ENCODE data around the gene EDC3.

The EDC3 gene

DNA sequence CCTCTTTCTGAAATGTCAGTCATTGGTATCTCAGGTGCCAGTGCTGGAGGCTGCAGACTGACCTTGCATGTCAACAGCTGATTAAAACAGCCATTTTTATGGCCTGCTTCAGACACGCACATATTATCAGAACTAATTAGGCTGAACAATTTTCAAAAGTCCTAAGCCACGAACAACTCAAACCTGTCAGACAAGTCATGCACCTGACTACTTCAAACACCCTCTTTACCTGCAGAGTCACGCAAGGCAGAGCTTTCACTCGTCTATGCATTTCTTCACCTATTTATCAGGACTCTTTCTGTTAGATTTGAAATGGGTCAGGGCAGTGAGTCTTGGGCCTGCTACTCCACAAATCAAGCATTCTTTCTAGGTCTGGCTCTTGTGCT lies 53.5 kb downstream of the EDC3 start:
- no peak for DNase-seq (ENCODE audit: low read depth, low spot score)
- H3K4me3 ChIP-seq (ENCODE audit: low read depth, low read length), result no peak overlapping the region
- in situ Hi-C loops (cut with HindIII; ENCODE audit: low sequenced_read_pairs), result no loop called here
- TF ChIP-seq, protein P1, sequence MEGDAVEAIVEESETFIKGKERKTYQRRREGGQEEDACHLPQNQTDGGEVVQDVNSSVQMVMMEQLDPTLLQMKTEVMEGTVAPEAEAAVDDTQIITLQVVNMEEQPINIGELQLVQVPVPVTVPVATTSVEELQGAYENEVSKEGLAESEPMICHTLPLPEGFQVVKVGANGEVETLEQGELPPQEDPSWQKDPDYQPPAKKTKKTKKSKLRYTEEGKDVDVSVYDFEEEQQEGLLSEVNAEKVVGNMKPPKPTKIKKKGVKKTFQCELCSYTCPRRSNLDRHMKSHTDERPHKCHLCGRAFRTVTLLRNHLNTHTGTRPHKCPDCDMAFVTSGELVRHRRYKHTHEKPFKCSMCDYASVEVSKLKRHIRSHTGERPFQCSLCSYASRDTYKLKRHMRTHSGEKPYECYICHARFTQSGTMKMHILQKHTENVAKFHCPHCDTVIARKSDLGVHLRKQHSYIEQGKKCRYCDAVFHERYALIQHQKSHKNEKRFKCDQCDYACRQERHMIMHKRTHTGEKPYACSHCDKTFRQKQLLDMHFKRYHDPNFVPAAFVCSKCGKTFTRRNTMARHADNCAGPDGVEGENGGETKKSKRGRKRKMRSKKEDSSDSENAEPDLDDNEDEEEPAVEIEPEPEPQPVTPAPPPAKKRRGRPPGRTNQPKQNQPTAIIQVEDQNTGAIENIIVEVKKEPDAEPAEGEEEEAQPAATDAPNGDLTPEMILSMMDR (IDR thresholded peaks at IDR 0.05; ENCODE audit: low read depth, low read length), result no peak

DNA sequence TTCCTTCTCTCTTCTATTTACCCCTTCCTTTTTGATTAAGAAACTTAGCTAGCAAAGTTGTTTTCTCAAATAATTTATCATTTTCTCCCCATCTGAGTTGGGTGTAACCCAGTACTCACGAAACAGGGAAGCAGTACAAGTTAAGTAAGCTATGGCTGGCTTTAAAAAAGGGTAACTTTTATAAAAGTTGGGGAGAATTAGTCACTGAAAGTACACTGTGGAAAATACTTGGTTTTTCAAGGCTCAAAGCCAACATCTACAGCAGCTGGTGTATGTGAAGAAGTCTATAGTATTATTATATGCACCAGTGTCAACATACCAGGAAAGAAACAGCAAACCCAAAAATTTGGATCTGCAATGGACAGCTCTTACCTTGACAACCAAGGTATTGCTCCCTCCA lies 54.7 kb downstream of the EDC3 start:
- no peak for DNase-seq (ENCODE audit: low read depth, low spot score)
- H3K4me3 ChIP-seq (ENCODE audit: low read depth, low read length), result no peak overlapping the region
- in situ Hi-C loops (cut with HindIII; ENCODE audit: low sequenced_read_pairs), result no loop called here
- TF ChIP-seq, protein P1 (IDR thresholded peaks at IDR 0.05; ENCODE audit: low read depth, low read length), result no peak

GRCh38 chr15:74636984-74637383 lies 58.8 kb downstream of the EDC3 start:
- in situ Hi-C loops (cut with HindIII; ENCODE audit: low sequenced_read_pairs), result no loop called here
- no peak overlapping the region for H3K4me3 ChIP-seq (ENCODE audit: low read depth, low read length)
- TF ChIP-seq, protein P1 (IDR thresholded peaks at IDR 0.05; ENCODE audit: low read depth, low read length), result no peak
- DNase-seq (ENCODE audit: low read depth, low spot score), result no peak

DNA sequence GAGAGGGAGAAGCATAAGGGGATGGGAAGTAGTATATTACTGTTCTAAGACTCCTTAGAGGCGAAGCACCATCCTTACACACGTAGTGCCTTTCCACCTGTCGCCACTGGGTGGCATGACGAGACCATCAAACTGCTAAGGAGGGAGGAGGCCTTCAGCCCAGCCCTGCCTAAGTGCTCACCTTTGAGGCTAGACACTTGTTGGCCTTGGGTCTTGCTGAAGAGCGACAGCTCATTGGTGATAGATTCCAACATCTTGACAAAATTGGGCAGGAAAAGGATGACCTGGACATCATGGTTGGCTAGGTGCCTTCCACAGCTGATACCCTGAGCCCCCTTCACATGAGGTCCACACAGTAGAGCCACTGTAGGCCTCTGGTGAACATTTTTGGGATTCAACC lies 60.6 kb downstream of the EDC3 start:
- TF ChIP-seq, protein P1 (IDR thresholded peaks at IDR 0.05; ENCODE audit: low read depth, low read length), result peak; percentile 88
- in situ Hi-C loops (cut with HindIII; ENCODE audit: low sequenced_read_pairs), result no loop called here
- no peak overlapping the region for H3K4me3 ChIP-seq (ENCODE audit: low read depth, low read length)
- DNase-seq (ENCODE audit: low read depth, low spot score), result peak; percentile 55

DNA sequence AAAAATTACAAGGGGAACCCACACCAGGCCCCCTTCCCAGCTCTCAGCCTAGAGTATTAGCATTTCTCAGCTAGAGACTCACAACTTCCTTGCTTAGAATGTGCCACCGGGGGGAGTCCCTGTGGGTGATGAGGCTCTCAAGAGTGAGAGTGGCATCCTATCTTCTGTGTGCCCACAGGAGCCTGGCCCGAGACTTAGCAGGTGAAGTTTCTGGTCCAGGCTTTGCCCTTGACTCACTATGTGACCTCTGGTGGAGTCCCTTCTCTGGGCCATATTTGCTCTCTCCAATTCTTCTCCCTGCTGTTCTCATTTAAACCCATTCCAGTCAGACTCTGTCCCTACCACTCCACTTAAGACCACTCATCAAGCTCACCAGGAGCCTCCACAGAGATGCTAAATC lies 62.0 kb downstream of the EDC3 start:
- in situ Hi-C loops (cut with HindIII; ENCODE audit: low sequenced_read_pairs), result no loop called here
- no peak overlapping the region for H3K4me3 ChIP-seq (ENCODE audit: low read depth, low read length)

GRCh38 chr15:74632601-74633000 lies 63.2 kb downstream of the EDC3 start:
- no peak overlapping the region for H3K4me3 ChIP-seq (ENCODE audit: low read depth, low read length)
- in situ Hi-C loops (cut with HindIII; ENCODE audit: low sequenced_read_pairs), result no loop called here
- no peak for DNase-seq (ENCODE audit: low read depth, low spot score)
- TF ChIP-seq, protein P1 (IDR thresholded peaks at IDR 0.05; ENCODE audit: low read depth, low read length), result no peak

More for the DNA sequence above, 62.0 kb downstream of the EDC3 start:
- TF ChIP-seq, protein P1 (IDR thresholded peaks at IDR 0.05; ENCODE audit: low read depth, low read length), result no peak
- no peak for DNase-seq (ENCODE audit: low read depth, low spot score)
